NB4 (cell line): ENCODE data around the gene MYO18A.

Experiments
- CTCF ChIP-seq: IDR thresholded peaks from one replicate; pipeline ENCODE4 v1.5.1; 2012; ENCODE audit warnings: low read depth, low read length
- MAX ChIP-seq: IDR thresholded peaks from 2 replicates; pipeline ENCODE4 v1.6.1; 2011; ENCODE audit warnings: low read depth, low read length
- MYC ChIP-seq: IDR thresholded peaks from 2 replicates; pipeline ENCODE4 v1.6.1; 2011; ENCODE audit warnings: low read depth, low read length
- POLR2A ChIP-seq: IDR thresholded peaks from 2 replicates; pipeline ENCODE4 v1.6.1; 2011; ENCODE audit warnings: mild to moderate bottlenecking; ENCODE audit not compliant: insufficient read length; ENCODE audit errors: extremely low read depth

DNA sequence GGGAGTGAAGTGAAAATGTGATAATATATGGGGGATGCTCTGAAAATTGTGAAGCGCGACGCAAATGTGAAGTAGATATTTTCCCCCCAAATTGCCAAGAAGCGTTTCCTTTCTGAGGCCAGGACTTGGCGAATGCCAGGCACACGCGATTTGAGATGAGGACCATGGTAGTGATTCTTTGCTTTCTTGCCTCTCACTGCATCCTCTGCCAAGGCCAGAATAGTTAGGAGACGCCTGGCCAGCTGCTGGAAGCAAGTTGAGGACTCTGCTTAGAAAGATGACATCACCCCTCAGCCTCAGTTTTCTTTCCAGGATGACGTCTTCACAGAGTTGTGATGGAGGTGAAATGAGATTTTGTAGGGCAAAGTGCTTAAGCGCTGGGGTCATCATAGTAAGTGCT, 111.4 kb downstream of the MYO18A start:
- TF ChIP-seq CTCF, result no peak
- TF ChIP-seq MYC, result no peak
- TF ChIP-seq POLR2A, result no peak
- no peak for TF ChIP-seq MAX
